ENCODE results near the gene EXOC4.

GRCh38 chr7:133674079-133674763 lies 421.3 kb downstream of the EXOC4 start:
- no peak for TF ChIP-seq CTCF (conservative IDR thresholded peaks at IDR 0.05)
- TF ChIP-seq ZFX (IDR thresholded peaks at IDR 0.05) = no peak
